ENCODE measurements around the gene LCN1.
"Not testable (repeated sequence)": the region's sequence is repeated elsewhere in the genome, so short reads cannot be mapped to it uniquely, and the experiment has no call there.

DNA sequence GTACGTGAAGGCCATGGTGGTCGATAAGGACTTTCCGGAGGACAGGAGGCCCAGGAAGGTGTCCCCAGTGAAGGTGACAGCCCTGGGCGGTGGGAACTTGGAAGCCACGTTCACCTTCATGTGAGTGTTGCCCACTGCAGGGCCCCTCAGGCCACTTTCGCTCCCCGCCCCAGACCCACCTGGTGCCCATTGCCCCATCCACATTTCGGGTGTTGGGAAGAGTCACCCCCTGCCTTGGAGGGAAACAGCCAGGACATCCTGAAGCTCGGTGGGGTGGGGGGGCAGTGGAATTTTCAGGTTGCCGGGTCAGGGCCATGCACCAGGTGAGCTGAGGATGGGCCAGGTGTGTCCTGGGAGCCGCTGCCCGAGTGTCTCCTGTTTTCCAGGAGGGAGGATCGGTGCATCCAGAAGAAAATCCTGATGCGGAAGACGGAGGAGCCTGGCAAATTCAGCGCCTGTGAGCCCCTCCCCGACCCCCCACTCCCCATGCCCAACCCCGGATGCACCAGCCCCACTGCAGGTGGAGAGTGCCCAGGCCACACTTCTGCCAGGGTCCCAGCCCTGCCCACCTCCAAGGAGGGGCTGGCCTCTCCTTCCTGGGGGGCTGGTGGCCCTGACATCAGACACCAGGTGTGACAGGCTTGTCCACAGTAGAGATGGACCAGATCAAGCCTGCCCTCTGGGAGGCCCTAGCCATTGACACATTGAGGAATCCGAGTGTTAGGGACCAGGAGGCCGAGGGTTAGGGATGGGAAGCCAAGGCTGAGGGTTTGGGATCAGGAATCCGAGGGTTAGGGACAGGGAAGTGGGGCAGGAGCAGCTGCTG, 25.8 kb downstream of the LCN1 start:
- TF ChIP-seq POLR2A, CTCF (IDR thresholded peaks at IDR 0.05): not testable (repeated sequence)

Measured in transverse colon (tissue), 3 donors.